ENCODE data around the gene SLC26A9. TPM values are rescaled to one million over a fixed set of nuclear protein-coding genes. Genes with fewer than 3 reads are reported as not detected.
"Not testable (repeated sequence)": the region's sequence is repeated elsewhere in the genome, so short reads cannot be mapped to it uniquely, and the experiment has no call there.

Gene SLC26A9
- total RNA-seq, 1 donor from 2014 or later, result 2.5 TPM

DNA sequence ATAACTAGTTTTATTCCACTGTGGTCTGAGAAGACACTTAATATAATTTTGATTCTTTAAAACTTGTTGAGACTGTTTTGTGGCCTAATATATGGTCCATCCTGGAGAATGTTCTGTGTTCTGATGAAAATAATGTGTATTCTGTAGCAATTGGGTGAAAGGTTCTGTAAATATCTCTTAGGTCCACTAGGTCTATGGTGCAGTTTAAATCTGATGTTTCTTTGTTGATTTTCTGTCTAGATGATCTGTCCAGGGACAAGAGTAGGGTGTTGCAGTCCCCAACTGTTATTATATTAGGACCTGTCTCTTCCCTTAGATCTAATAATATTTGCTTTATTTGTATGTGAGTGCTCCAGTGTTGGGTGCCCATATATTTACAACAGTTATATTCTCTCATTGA is 59.5 kb downstream of the SLC26A9 start:
- no peak overlapping the region for H3K27ac Mint-ChIP-seq
- H3K9me3 Mint-ChIP-seq, result no peaks in the 10 kb centered on the region
- H3K27me3 Mint-ChIP-seq, result no peaks in the 10 kb centered on the region
- no peak overlapping the region for H3K4me3 Mint-ChIP-seq
- no peaks in the 10 kb centered on the region for H3K4me1 Mint-ChIP-seq (ENCODE audit: unreplicated experiment)
- no peak for DNase-seq (ENCODE audit: extremely low spot score, unreplicated experiment)
- H3K36me3 Mint-ChIP-seq, result peaks cover 4% of the 10 kb centered on the region
- TF ChIP-seq, protein P1, sequence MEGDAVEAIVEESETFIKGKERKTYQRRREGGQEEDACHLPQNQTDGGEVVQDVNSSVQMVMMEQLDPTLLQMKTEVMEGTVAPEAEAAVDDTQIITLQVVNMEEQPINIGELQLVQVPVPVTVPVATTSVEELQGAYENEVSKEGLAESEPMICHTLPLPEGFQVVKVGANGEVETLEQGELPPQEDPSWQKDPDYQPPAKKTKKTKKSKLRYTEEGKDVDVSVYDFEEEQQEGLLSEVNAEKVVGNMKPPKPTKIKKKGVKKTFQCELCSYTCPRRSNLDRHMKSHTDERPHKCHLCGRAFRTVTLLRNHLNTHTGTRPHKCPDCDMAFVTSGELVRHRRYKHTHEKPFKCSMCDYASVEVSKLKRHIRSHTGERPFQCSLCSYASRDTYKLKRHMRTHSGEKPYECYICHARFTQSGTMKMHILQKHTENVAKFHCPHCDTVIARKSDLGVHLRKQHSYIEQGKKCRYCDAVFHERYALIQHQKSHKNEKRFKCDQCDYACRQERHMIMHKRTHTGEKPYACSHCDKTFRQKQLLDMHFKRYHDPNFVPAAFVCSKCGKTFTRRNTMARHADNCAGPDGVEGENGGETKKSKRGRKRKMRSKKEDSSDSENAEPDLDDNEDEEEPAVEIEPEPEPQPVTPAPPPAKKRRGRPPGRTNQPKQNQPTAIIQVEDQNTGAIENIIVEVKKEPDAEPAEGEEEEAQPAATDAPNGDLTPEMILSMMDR (conservative IDR thresholded peaks at IDR 0.05), result no peak

DNA sequence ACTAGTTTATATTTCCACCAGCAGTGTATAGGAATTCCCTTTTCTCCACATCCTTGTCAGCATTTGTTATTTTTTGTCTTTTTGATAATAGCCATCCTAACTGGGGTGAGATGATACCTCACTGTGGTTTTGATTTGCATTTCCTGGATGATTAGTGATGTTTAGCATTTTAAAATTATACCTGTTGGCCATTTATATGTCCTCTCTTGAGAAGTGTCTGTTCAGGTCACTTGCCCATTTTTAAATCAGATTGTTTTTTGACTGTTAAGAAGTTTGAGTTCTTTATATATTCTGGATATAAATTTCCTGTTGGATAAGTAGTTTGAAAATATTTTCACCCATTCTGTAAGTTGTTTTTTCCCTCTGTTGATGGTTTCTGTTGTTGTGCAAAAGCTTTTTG is 62.3 kb downstream of the SLC26A9 start:
- H3K9me3 Mint-ChIP-seq, result no peaks in the 10 kb centered on the region
- no peaks in the 10 kb centered on the region for H3K4me1 Mint-ChIP-seq (ENCODE audit: unreplicated experiment)

DNA sequence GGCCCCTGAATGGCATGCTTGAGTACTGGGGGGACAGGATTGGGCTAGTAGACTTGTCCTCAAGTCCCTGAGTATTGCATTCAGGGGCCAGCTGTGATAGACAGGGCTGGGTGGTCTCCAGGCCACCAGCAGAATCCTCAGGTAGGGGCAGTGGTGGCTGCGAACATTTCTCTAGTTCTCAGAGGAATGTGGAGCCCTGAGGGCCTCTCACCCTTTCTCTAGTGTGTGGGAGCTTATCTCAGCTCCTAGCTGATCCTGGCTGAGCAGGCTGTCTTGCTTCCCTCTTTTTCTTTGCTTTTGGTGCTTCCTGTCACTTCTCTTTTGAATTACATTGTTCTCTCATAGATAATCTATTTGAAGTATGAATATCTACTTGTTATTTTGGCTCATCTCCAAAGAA is 63.3 kb downstream of the SLC26A9 start:
- Mint-ChIP-seq H3K4me3 (no peak overlapping the region), H3K4me1 (ENCODE audit: unreplicated experiment) (no peaks in the 10 kb centered on the region), H3K27me3 (no peaks in the 10 kb centered on the region), H3K9me3 (no peaks in the 10 kb centered on the region), H3K36me3 (peaks cover 4% of the 10 kb centered on the region), H3K27ac (no peak overlapping the region)
- TF ChIP-seq, protein P1 (conservative IDR thresholded peaks at IDR 0.05), result no peak
- DNase-seq (ENCODE audit: extremely low spot score, unreplicated experiment), result no peak

More for the DNA sequence above, 62.3 kb downstream of the SLC26A9 start:
- DNase-seq (ENCODE audit: extremely low spot score, unreplicated experiment), result no peak
- Mint-ChIP-seq H3K36me3 (peaks cover 4% of the 10 kb centered on the region), H3K4me3 (no peak overlapping the region), H3K27me3 (no peaks in the 10 kb centered on the region), H3K27ac (no peak overlapping the region)
- TF ChIP-seq, protein P1 (conservative IDR thresholded peaks at IDR 0.05), result no peak

DNA sequence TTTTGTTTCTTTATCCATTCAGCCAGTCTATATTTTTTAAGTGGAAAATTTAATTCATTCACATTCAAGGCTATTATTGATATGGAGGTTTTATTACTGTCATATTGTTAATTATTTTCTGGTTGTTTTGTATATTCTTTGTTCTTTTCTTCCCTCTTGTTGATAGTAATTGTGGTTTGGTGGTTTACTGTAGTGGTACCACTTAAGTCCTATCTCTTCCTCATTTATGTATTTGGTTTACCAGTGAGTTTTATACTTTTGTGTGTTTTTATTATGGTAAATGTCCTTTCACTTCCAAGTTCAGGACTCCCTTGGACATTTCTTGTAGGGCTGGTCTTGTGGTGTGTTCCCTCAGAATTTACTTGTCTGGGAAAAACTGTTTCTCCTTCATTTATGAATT is 65.2 kb downstream of the SLC26A9 start:
- no peak for DNase-seq (ENCODE audit: extremely low spot score, unreplicated experiment)
- no peak overlapping the region for H3K4me3 Mint-ChIP-seq
- H3K36me3 Mint-ChIP-seq, result peaks cover 4% of the 10 kb centered on the region
- H3K4me1 Mint-ChIP-seq (ENCODE audit: unreplicated experiment), result no peaks in the 10 kb centered on the region
- H3K27me3 Mint-ChIP-seq, result no peaks in the 10 kb centered on the region
- H3K9me3 Mint-ChIP-seq, result no peaks in the 10 kb centered on the region
- H3K27ac Mint-ChIP-seq, result no peak overlapping the region
- TF ChIP-seq, protein P1 (conservative IDR thresholded peaks at IDR 0.05), result no peak

DNA sequence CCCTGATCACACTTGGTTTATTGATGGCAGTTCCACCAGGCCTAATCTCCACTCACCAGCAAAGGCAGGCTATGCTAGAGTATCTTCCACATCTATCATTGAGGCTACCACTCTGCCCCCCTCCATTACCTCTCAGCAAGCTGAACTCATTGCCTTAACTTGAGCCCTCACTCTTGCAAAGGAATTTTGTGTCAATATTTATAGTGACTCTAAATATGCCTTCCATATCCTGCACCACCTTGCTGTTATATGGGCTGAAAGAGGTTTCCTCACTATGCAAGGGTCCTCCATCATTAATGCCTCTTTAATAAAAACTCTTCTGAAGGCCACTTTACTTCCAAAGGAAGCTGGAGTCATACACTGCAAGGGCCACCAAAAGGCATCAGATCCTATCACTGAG is 70.1 kb downstream of the SLC26A9 start:
- H3K36me3 Mint-ChIP-seq; H3K4me1 Mint-ChIP-seq (ENCODE audit: unreplicated experiment); DNase-seq (ENCODE audit: extremely low spot score, unreplicated experiment); H3K9me3 Mint-ChIP-seq; H3K27me3 Mint-ChIP-seq; H3K27ac Mint-ChIP-seq; H3K4me3 Mint-ChIP-seq: not testable (repeated sequence)

DNA sequence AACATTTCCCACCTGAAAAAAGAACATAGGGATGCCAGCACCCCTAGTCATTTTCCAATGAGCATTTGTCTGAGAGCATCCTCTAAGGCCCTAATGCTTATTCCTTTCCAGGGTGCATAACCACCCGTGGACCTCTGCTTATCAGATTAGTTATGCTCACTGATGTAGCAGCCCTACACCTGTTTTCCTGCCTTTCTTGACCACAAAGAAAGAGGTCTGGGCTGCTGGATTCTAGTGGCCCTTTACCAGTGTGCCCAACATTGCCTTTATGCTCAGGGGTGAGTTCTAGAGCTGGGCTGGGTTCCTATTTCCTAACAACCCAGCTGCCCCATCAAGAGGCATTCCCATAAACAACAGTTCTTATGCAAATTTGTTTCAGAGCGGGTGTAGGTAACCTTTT is 73.0 kb downstream of the SLC26A9 start:
- peaks cover 8% of the 10 kb centered on the region for H3K9me3 Mint-ChIP-seq
- no peak for DNase-seq (ENCODE audit: extremely low spot score, unreplicated experiment)
- no peaks in the 10 kb centered on the region for H3K4me1 Mint-ChIP-seq (ENCODE audit: unreplicated experiment)
- no peak overlapping the region for H3K4me3 Mint-ChIP-seq
- H3K27me3 Mint-ChIP-seq, result no peaks in the 10 kb centered on the region
- peaks cover 3% of the 10 kb centered on the region for H3K36me3 Mint-ChIP-seq
- no peak overlapping the region for H3K27ac Mint-ChIP-seq
- TF ChIP-seq, protein P1 (conservative IDR thresholded peaks at IDR 0.05), result no peak

Other genes with a start within 250 kb of the SLC26A9 start
- gene NUCKS1, start 193.3 kb downstream of the SLC26A9 start, total RNA-seq (ENCODE audit: low replicate concordance), result 185 and 340 TPM in 2 replicates
- 13.6 and 22.5 TPM in 2 replicates for gene RAB29, start 168.0 kb downstream of the SLC26A9 start, total RNA-seq (ENCODE audit: low replicate concordance)
- gene SLC41A1, start 130.3 kb downstream of the SLC26A9 start, total RNA-seq (ENCODE audit: low replicate concordance), result 11.7 and 25.9 TPM in 2 replicates
- gene PM20D1, start 93.3 kb downstream of the SLC26A9 start, total RNA-seq (ENCODE audit: low replicate concordance), result not detected in 2 replicates
- 0.26 and 0.82 TPM in 2 replicates for gene RAB7B, start 59.9 kb upstream of the SLC26A9 start, total RNA-seq (ENCODE audit: low replicate concordance)
- 28.6 and 42.0 TPM in 2 replicates for gene CTSE, start 80.4 kb upstream of the SLC26A9 start, total RNA-seq (ENCODE audit: low replicate concordance)
- not detected in 2 replicates for gene RHEX, start 109.7 kb upstream of the SLC26A9 start, total RNA-seq (ENCODE audit: low replicate concordance)
- 0.87 and 1.0 TPM in 2 replicates for gene AVPR1B, start 173.9 kb upstream of the SLC26A9 start, total RNA-seq (ENCODE audit: low replicate concordance)